Ovary (tissue), 3 donors: ENCODE results near the gene WDFY4.

Source experiments
- CTCF ChIP-seq, 3 donors: fragments of 450-650 bp in 2 of 3; fragments of 200-600 bp in 1 of 3; IDR thresholded peaks; one replicate each; pipeline versions ENCODE4 v1.5.1 to v1.8.0; 2016 to 2022; ENCODE audit warnings: antibody characterized with exemption in 3 of 3, mild to moderate bottlenecking in 1 of 3
- EP300 ChIP-seq: sonication (generic); formaldehyde crosslinking; IDR thresholded peaks from one replicate; pipeline ENCODE4 v1.6.1; 2017; ENCODE audit warnings: antibody characterized with exemption
- donor health status: DM: no; HTN: no; CAD: no.

DNA sequence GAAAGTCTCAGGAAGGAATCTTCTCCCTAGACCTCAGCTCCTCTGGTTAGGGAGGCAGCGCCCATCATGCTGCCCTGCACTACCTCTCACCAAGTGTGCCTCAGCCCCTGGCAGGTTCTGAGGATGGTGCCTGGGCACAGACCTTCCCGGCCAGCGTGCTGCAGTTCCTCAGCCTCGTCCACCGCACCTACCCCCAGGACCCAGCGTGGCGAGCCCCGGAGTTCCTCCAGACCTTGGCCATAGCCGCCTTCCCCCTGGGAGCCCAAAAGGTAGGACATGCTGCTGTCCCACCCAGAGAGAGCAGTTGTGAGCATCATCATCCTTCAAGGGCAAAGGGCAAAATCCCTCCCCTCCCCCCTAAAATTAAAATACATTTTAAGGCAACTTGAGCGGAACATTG lies 132.5 kb downstream of the WDFY4 start:
- TF ChIP-seq EP300 (no peak), CTCF (IDR thresholded peaks at IDR 0.05) (no peak)
